Measurements from ENCODE around the gene SANBR. TPM values are rescaled to one million over a fixed set of nuclear protein-coding genes. Genes with fewer than 3 reads are reported as not detected.
"Not testable (repeated sequence)": the region's sequence is repeated elsewhere in the genome, so short reads cannot be mapped to it uniquely, and the experiment has no call there.

SANBR gene
- total and polyA plus RNA-seq, 9 donors = 8.2 to 19.4 (median 10.6) TPM

GRCh38 chr2:61029533-61029932 is 36.1 kb upstream of the SANBR start:
- no CpG with 5 or more reads among the region's 3 CpGs for WGBS (ENCODE audit: insufficient coverage)
- Histone ChIP-seq H3K4me1 (ENCODE audit: control insufficient read depth, insufficient read depth, low read length) (no peaks in the 10 kb centered on the region), H3K36me3 (ENCODE audit: control insufficient read depth, insufficient read depth, low read length) (peaks cover 24% of the 10 kb centered on the region), H3K9me3 (replicated peaks; ENCODE audit: control insufficient read depth, low read depth, low read length) (peaks cover 4% of the 10 kb centered on the region), H3K27me3 (ENCODE audit: control insufficient read depth, insufficient read depth, low read length) (no peaks in the 10 kb centered on the region), H3K4me3 (ENCODE audit: low read length) (no peak overlapping the region), H3K27ac (ENCODE audit: low read length) (no peak overlapping the region)
- DNase-seq = no peak

GRCh38 chr2:61034592-61034991 is 31.1 kb upstream of the SANBR start:
- H3K27me3 ChIP-seq (ENCODE audit: control insufficient read depth, insufficient read depth, low read length); H3K4me1 ChIP-seq (ENCODE audit: control insufficient read depth, insufficient read depth, low read length); H3K4me3 ChIP-seq (ENCODE audit: low read length); DNase-seq; H3K27ac ChIP-seq (ENCODE audit: low read length): not testable (repeated sequence)
- 97% methylated on average over 9 of the region's 9 CpGs for WGBS (ENCODE audit: insufficient coverage)
- H3K36me3 ChIP-seq (ENCODE audit: control insufficient read depth, insufficient read depth, low read length) = peaks cover 33% of the 10 kb centered on the region
- peaks cover 17% of the 10 kb centered on the region for H3K9me3 ChIP-seq (replicated peaks; ENCODE audit: control insufficient read depth, low read depth, low read length)

GRCh38 chr2:61036643-61037042 is 29.0 kb upstream of the SANBR start:
- not testable (repeated sequence) for H3K27ac ChIP-seq (ENCODE audit: low read length); H3K27me3 ChIP-seq (ENCODE audit: control insufficient read depth, insufficient read depth, low read length); H3K4me3 ChIP-seq (ENCODE audit: low read length); H3K4me1 ChIP-seq (ENCODE audit: control insufficient read depth, insufficient read depth, low read length); DNase-seq
- peaks cover 24% of the 10 kb centered on the region for H3K36me3 ChIP-seq (ENCODE audit: control insufficient read depth, insufficient read depth, low read length)
- no CpG with 5 or more reads among the region's 2 CpGs for WGBS (ENCODE audit: insufficient coverage)
- peaks cover 17% of the 10 kb centered on the region for H3K9me3 ChIP-seq (replicated peaks; ENCODE audit: control insufficient read depth, low read depth, low read length)

- Histone ChIP-seq H3K27me3 (ENCODE audit: control insufficient read depth, insufficient read depth, low read length) (no peaks in the 10 kb centered on the region), H3K36me3 (ENCODE audit: control insufficient read depth, insufficient read depth, low read length) (peaks cover 9% of the 10 kb centered on the region), H3K4me1 (ENCODE audit: control insufficient read depth, insufficient read depth, low read length) (no peaks in the 10 kb centered on the region), H3K4me3 (ENCODE audit: low read length) (no peak overlapping the region), H3K9me3 (replicated peaks; ENCODE audit: control insufficient read depth, low read depth, low read length) (no peaks in the 10 kb centered on the region), H3K27ac (ENCODE audit: low read length) (no peak overlapping the region)
- DNase-seq = no peak
- WGBS (ENCODE audit: insufficient coverage) = 100% methylated on average over 1 of the region's 3 CpGs
Measured at GRCh38 chr2:61042807-61043206, 22.9 kb upstream of the SANBR start.

GRCh38 chr2:61044636-61045035 is 21.0 kb upstream of the SANBR start:
- WGBS (ENCODE audit: insufficient coverage) = 88% methylated on average over 2 of the region's 4 CpGs
- no peak overlapping the region for H3K4me3 ChIP-seq (ENCODE audit: low read length)
- H3K9me3 ChIP-seq (replicated peaks; ENCODE audit: control insufficient read depth, low read depth, low read length) = no peaks in the 10 kb centered on the region
- H3K4me1 ChIP-seq (ENCODE audit: control insufficient read depth, insufficient read depth, low read length) = no peaks in the 10 kb centered on the region
- no peaks in the 10 kb centered on the region for H3K27me3 ChIP-seq (ENCODE audit: control insufficient read depth, insufficient read depth, low read length)
- peak; percentile 38 for DNase-seq
- H3K27ac ChIP-seq (ENCODE audit: low read length) = no peak overlapping the region
- H3K36me3 ChIP-seq (ENCODE audit: control insufficient read depth, insufficient read depth, low read length) = peaks cover 12% of the 10 kb centered on the region

- no peak overlapping the region for H3K27ac ChIP-seq (ENCODE audit: low read length)
- no peaks in the 10 kb centered on the region for H3K27me3 ChIP-seq (ENCODE audit: control insufficient read depth, insufficient read depth, low read length)
- no CpG with 5 or more reads among the region's 2 CpGs for WGBS (ENCODE audit: insufficient coverage)
- no peak for DNase-seq
- H3K36me3 ChIP-seq (ENCODE audit: control insufficient read depth, insufficient read depth, low read length) = peaks cover 12% of the 10 kb centered on the region
- no peaks in the 10 kb centered on the region for H3K9me3 ChIP-seq (replicated peaks; ENCODE audit: control insufficient read depth, low read depth, low read length)
- H3K4me3 ChIP-seq (ENCODE audit: low read length) = no peak overlapping the region
- no peaks in the 10 kb centered on the region for H3K4me1 ChIP-seq (ENCODE audit: control insufficient read depth, insufficient read depth, low read length)
Measured at GRCh38 chr2:61045226-61045625, 20.4 kb upstream of the SANBR start.

- no peaks in the 10 kb centered on the region for H3K9me3 ChIP-seq (replicated peaks; ENCODE audit: control insufficient read depth, low read depth, low read length)
- no peak overlapping the region for H3K27ac ChIP-seq (ENCODE audit: low read length)
- H3K4me3 ChIP-seq (ENCODE audit: low read length) = no peak overlapping the region
- H3K36me3 ChIP-seq (ENCODE audit: control insufficient read depth, insufficient read depth, low read length) = peaks cover 12% of the 10 kb centered on the region
- no peaks in the 10 kb centered on the region for H3K4me1 ChIP-seq (ENCODE audit: control insufficient read depth, insufficient read depth, low read length)
- WGBS (ENCODE audit: insufficient coverage) = no CpG with 5 or more reads among the region's 4 CpGs
- no peaks in the 10 kb centered on the region for H3K27me3 ChIP-seq (ENCODE audit: control insufficient read depth, insufficient read depth, low read length)
- DNase-seq = no peak
Measured at GRCh38 chr2:61045999-61046398, 19.7 kb upstream of the SANBR start.

- H3K27ac ChIP-seq (ENCODE audit: low read length) = no peak overlapping the region
- H3K4me3 ChIP-seq (ENCODE audit: low read length) = no peak overlapping the region
- no peaks in the 10 kb centered on the region for H3K9me3 ChIP-seq (replicated peaks; ENCODE audit: control insufficient read depth, low read depth, low read length)
- peak; percentile 38 for DNase-seq
- WGBS (ENCODE audit: insufficient coverage) = 36% methylated on average over 2 of the region's 2 CpGs
- no peaks in the 10 kb centered on the region for H3K4me1 ChIP-seq (ENCODE audit: control insufficient read depth, insufficient read depth, low read length)
- H3K36me3 ChIP-seq (ENCODE audit: control insufficient read depth, insufficient read depth, low read length) = peaks cover 12% of the 10 kb centered on the region
- H3K27me3 ChIP-seq (ENCODE audit: control insufficient read depth, insufficient read depth, low read length) = no peaks in the 10 kb centered on the region
Measured at GRCh38 chr2:61055557-61055956, 10.1 kb upstream of the SANBR start.

- Histone ChIP-seq H3K36me3 (ENCODE audit: control insufficient read depth, insufficient read depth, low read length) (peaks cover 11% of the 10 kb centered on the region), H3K27me3 (ENCODE audit: control insufficient read depth, insufficient read depth, low read length) (no peaks in the 10 kb centered on the region), H3K4me3 (ENCODE audit: low read length) (no peak overlapping the region), H3K9me3 (replicated peaks; ENCODE audit: control insufficient read depth, low read depth, low read length) (no peaks in the 10 kb centered on the region), H3K4me1 (ENCODE audit: control insufficient read depth, insufficient read depth, low read length) (no peaks in the 10 kb centered on the region), H3K27ac (ENCODE audit: low read length) (no peak overlapping the region)
- no peak for DNase-seq
Measured at GRCh38 chr2:61057562-61057961, 8.1 kb upstream of the SANBR start.

GRCh38 chr2:61059382-61059781 is 6.3 kb upstream of the SANBR start:
- H3K27me3 ChIP-seq (ENCODE audit: control insufficient read depth, insufficient read depth, low read length) = no peaks in the 10 kb centered on the region
- H3K36me3 ChIP-seq (ENCODE audit: control insufficient read depth, insufficient read depth, low read length) = peaks cover 9% of the 10 kb centered on the region
- H3K4me3 ChIP-seq (ENCODE audit: low read length) = no peak overlapping the region
- no peak for DNase-seq
- H3K9me3 ChIP-seq (replicated peaks; ENCODE audit: control insufficient read depth, low read depth, low read length) = no peaks in the 10 kb centered on the region
- no peaks in the 10 kb centered on the region for H3K4me1 ChIP-seq (ENCODE audit: control insufficient read depth, insufficient read depth, low read length)
- no peak overlapping the region for H3K27ac ChIP-seq (ENCODE audit: low read length)

- Histone ChIP-seq H3K27me3 (ENCODE audit: control insufficient read depth, insufficient read depth, low read length) (no peaks in the 10 kb centered on the region), H3K9me3 (replicated peaks; ENCODE audit: control insufficient read depth, low read depth, low read length) (no peaks in the 10 kb centered on the region), H3K36me3 (ENCODE audit: control insufficient read depth, insufficient read depth, low read length) (peaks cover 36% of the 10 kb centered on the region), H3K4me3 (ENCODE audit: low read length) (no peak overlapping the region), H3K27ac (ENCODE audit: low read length) (no peak overlapping the region), H3K4me1 (ENCODE audit: control insufficient read depth, insufficient read depth, low read length) (no peaks in the 10 kb centered on the region)
- no peak for DNase-seq
- WGBS (ENCODE audit: insufficient coverage) = no CpG with 5 or more reads among the region's 1 CpG
Measured at GRCh38 chr2:61074100-61074499, 8.4 kb downstream of the SANBR start.

Measured in muscle of leg (tissue), 11 donors.